ENCODE results near the gene NOD1. TPM values are rescaled to one million over a fixed set of nuclear protein-coding genes. Genes with fewer than 3 reads are reported as not detected.

NOD1 gene
- total and polyA plus RNA-seq, 2 of the 8 experiments (the other 6 are each of a cell fraction or from before 2014, with no cell fraction given) = 3.8 to 6.5 TPM

Other genes starting within 250 kb of the NOD1 start
- 16.2 and 17.7 TPM in 2 replicates for gene ZNRF2, start 194.2 kb downstream of the NOD1 start, total RNA-seq (2021; fragmentation: NEBNext Ultra II Directional; extraction: Animal tissue kit (Norgen Biotek cat#: 25700))
- gene ZNRF2, start 194.2 kb downstream of the NOD1 start, polyA plus RNA-seq (2011; rRNA removed) = 2.9 TPM in 2 replicates
- 125 and 129 TPM in 2 replicates for gene GGCT, start 26.0 kb upstream of the NOD1 start, total RNA-seq (2021; fragmentation: NEBNext Ultra II Directional; extraction: Animal tissue kit (Norgen Biotek cat#: 25700))
- 47.7 and 50.0 TPM in 2 replicates for gene GGCT, start 26.0 kb upstream of the NOD1 start, polyA plus RNA-seq (2011; rRNA removed)
- gene GARS1, start 116.1 kb upstream of the NOD1 start, total RNA-seq (2021; fragmentation: NEBNext Ultra II Directional; extraction: Animal tissue kit (Norgen Biotek cat#: 25700)) = 247 and 270 TPM in 2 replicates
- gene GARS1, start 116.1 kb upstream of the NOD1 start, polyA plus RNA-seq (2011; rRNA removed) = 387 and 476 TPM in 2 replicates
- gene CRHR2, start 203.7 kb upstream of the NOD1 start, total RNA-seq (2021; fragmentation: NEBNext Ultra II Directional; extraction: Animal tissue kit (Norgen Biotek cat#: 25700)) = 0.19 and 0.37 TPM in 2 replicates
- 0.99 and 1.3 TPM in 2 replicates for gene CRHR2, start 203.7 kb upstream of the NOD1 start, polyA plus RNA-seq (2011; rRNA removed)

All from H1 (cell line).